GM18505 (cell line): ENCODE data around the gene ATP6V0A1.
"Not testable (repeated sequence)": the region's sequence is repeated elsewhere in the genome, so short reads cannot be mapped to it uniquely, and the experiment has no call there.

ENCODE experiments used
- ATAC-seq: cut with Tn5 transposase; IDR thresholded peaks from one replicate; pipeline ENCODE4 v1.9.1; 2021; ENCODE audit not compliant: unreplicated experiment
- POLR2A ChIP-seq: IDR thresholded peaks from 4 replicates; pipeline ENCODE4 v1.6.1; 2011; ENCODE audit warnings: borderline replicate concordance; ENCODE audit not compliant: insufficient read depth, insufficient read length; ENCODE audit errors: extremely low read depth

The ATP6V0A1 gene

DNA sequence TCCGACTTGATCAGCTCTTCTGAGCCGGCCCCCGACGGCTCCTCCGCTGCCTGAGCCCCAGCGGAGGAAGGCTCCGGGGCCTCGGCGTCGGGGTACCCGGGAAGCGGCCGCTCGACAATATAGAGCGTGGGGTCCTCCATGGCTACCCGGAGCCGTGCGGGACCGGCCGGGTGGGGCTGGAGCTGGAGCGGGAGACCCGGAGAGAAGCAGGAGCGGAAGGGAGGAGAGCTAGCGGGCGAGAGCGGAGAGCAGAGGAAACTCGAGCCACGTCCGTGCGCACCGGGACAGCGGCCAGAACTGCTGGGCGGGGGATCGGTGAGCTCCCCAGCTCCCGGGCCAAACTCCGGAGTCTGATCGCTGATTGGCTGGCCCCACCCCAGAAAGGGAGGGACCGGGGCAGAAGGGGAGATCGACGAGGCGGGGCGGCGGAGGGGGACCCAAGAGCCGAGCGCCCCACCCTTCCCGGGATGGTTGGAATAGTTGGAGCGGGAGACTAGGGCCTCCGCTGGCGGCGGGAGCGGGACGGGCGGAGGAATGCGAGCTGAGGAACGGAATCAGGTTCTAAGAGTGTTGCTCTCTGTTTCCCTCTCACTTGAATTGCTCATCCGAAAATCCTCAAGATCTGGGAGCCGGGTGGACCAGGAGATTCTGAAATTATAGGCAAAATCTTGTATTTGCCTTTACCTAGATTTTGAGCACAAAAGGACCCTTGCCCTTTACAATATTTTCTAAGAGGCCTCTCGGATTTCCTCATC lies 35.5 kb upstream of the ATP6V0A1 start, which contains the start of gene CAVIN1:
CAVIN1 (minus strand) TSS at position 299 of the 755 bp plus-strand sequence; CDS start at position 140, 159 bp downstream.
- no peak for ATAC-seq

DNA sequence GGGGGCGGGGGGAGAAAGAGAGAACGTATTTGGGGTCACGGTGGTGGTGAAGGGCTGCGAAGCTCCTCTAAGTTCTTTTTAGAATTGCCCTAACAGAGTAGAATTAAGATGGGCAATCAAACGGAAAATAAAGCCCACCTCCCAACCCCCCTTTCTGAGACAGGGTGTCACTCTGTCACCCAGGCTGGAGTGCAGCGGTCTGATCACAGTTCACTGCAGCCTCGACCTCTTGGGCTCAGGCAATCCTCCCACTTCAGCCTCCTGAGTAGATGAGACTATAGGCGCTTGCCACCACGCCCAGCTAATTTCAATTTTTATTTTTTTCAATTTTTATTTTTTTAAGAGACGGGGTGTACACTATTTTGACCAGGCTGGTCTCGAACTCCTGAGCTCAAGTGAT lies 34.9 kb upstream of the ATP6V0A1 start:
- ATAC-seq = no peak
- TF ChIP-seq POLR2A = no peak

More for the DNA sequence above, 35.5 kb upstream of the ATP6V0A1 start, which contains the start of gene CAVIN1:
- no peak for TF ChIP-seq POLR2A

- no peak for ATAC-seq
- no peak for TF ChIP-seq POLR2A
Measured at GRCh38 chr17:42424991-42425610, 33.6 kb upstream of the ATP6V0A1 start.

DNA sequence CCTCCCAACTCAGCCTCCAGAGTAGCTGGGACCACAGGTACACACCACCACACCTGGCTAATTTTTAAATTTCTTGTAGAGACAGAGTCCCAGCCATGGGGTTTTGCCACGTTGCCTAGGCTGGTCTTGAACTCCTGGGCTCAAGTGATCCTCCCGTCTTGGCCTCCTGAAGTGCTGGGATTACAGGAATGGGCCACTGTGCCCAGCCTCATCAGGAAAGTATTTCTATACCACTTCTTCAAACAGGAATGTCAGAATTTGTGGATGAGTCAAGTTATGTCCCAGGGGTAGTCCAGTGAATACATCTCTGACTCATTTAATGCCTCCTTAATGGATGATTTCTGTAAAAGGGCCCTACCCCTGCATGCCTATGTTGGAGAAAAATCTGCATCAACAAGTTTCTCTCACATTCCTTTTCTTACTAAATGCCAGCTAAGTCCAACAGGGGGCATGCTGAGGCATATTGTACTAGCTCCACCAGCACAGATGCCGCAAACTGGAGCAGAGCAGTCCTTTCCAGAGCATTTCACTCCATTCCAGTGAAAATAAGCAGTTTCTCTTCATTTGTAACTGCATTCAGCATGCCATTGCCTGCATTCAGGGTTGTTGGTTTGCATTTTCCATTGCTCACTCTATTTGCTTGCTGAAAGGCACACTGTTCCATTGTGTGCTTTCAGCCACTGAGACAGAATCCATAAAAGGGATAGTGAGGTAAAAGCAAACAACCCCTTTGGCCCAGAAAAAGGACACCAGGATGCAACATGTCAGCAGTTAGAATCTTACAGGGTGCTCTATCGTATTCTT lies 30.3 kb upstream of the ATP6V0A1 start:
- no peak for TF ChIP-seq POLR2A
- ATAC-seq = no peak

GRCh38 chr17:42429726-42430447 lies 28.8 kb upstream of the ATP6V0A1 start:
- ATAC-seq = no peak
- TF ChIP-seq POLR2A = no peak

DNA sequence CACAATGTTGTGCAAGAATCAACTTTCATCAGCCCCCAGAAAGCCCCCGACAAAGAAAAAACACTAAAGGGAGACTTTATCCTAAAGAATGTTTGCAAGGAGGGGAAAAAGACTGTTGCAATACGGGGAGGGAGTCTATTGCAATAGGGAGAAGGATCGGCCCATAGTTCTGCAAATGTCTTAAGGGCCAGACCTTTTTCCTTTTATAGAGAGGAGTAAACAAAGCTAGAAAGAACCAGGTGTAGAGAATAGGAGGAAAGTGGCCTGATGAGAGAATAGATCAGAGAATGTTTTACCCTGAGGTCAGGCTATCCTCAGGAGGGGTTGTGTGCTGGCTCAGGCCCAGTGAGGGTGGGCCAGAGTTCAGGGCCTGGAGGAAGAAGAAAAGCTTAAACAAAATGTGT lies 26.9 kb upstream of the ATP6V0A1 start:
- no peak for ATAC-seq
- TF ChIP-seq POLR2A = no peak

DNA sequence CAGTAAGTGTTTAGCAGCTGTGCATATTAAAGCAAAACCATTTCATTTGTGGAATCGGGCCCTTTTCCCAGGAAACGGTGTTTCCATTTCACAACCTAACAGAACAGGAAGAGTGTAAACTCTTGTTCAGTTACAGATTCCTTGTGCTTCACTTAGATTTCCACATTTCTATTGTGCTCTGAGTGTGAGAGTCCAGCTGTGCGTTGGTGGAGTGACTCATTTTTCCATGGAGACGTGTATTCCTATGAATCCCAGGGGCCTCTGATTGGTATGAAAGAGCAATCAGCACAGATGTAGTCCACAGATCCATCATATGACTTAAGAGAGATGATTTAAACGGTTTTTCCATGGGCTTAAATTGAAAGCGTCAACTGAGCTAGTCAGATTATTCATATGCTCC lies 22.3 kb upstream of the ATP6V0A1 start:
- no peak for ATAC-seq
- TF ChIP-seq POLR2A = no peak

GRCh38 chr17:42438600-42439567 lies 19.8 kb upstream of the ATP6V0A1 start:
- ATAC-seq = no peak
- no peak for TF ChIP-seq POLR2A

- no peak for ATAC-seq
- TF ChIP-seq POLR2A = no peak
Measured at GRCh38 chr17:42441371-42442195, 17.1 kb upstream of the ATP6V0A1 start.

- no peak for ATAC-seq
Measured at GRCh38 chr17:42442196-42442565, 16.5 kb upstream of the ATP6V0A1 start.

GRCh38 chr17:42449176-42449575 lies 9.5 kb upstream of the ATP6V0A1 start:
- ATAC-seq = not testable (repeated sequence)

More at GRCh38 chr17:42442196-42442565, 16.5 kb upstream of the ATP6V0A1 start:
- TF ChIP-seq POLR2A = no peak

DNA sequence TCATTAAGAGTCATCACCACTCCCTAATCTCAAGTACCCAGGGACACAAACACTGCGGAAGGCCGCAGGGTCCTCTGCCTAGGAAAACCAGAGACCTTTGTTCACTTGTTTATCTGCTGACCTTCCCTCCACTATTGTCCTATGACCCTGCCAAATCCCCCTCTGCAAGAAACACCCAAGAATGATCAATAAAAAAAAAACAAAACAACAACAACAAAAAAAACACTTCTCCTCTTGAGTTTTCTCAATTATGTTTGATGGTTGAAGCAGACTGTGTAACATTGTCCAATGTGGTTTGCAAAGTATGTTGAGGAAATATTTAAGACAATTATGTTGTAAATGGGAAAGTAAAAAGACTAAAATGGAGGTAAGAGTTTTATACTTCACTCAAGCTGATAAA lies 8.8 kb upstream of the ATP6V0A1 start:
- ATAC-seq = not testable (repeated sequence)

DNA sequence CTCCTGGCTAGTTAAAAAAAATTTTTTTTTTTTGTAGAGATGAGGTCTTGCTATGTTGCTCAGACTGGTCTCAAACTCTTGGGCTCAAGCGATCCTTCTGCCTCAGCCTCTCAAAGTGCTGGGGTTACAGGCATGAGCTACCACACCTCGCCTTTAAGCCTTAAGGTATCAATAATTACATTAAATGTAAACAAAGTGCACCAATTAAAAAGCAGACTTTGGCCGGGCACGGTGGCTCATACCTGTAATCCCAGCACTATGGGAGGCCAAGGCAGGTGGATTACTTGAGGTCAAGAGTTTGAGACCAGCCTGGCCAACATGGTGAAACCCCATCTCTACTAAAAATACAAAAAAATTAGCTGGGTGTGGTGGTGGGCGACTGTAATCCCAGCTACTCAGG lies 7.4 kb upstream of the ATP6V0A1 start:
- not testable (repeated sequence) for ATAC-seq
